Coronary artery (tissue), 2 donors: ENCODE data around the gene NAT16.
"Not testable (repeated sequence)": the region's sequence is repeated elsewhere in the genome, so short reads cannot be mapped to it uniquely, and the experiment has no call there.

Source experiments
- DNase-seq: peaks from one replicate; pipeline ENCODE4 v3.0.0-alpha.2; 2017; ENCODE audit warnings: low spot score
- H3K27ac ChIP-seq, 2 donors: fragments of 200-600 bp; sonication (generic); one replicate each; pipeline ENCODE4 v1.5.1; 2016 to 2019
- H3K4me3 ChIP-seq: fragments of 200-600 bp; sonication (generic); 2 replicates; pipeline ENCODE4 v1.5.1; 2016; ENCODE audit warnings: mild to moderate bottlenecking, moderate library complexity
- CTCF ChIP-seq: fragments of 200-600 bp; sonication (generic); IDR thresholded peaks from one replicate; pipeline ENCODE4 v1.5.1; 2019; ENCODE audit warnings: antibody characterized with exemption

NAT16 gene

GRCh38 chr7:101210143-101210542 is 30.1 kb upstream of the NAT16 start:
- no peak overlapping the region for H3K27ac ChIP-seq
- H3K4me3 ChIP-seq, result no peak overlapping the region
- no peak for TF ChIP-seq CTCF
- no peak for DNase-seq

- H3K27ac ChIP-seq, result no peak overlapping the region
- no peak for TF ChIP-seq CTCF
- no peak overlapping the region for H3K4me3 ChIP-seq
- DNase-seq, result no peak
Measured at GRCh38 chr7:101208794-101209193, 28.7 kb upstream of the NAT16 start.

- Histone ChIP-seq H3K4me3 (no peak overlapping the region), H3K27ac (no peak overlapping the region)
- TF ChIP-seq CTCF, result no peak
- DNase-seq, result no peak
Measured at GRCh38 chr7:101207459-101207858, 27.4 kb upstream of the NAT16 start.

- Histone ChIP-seq H3K27ac (no peak overlapping the region), H3K4me3 (no peak overlapping the region)
- TF ChIP-seq CTCF, result no peak
- DNase-seq, result no peak
Measured at GRCh38 chr7:101206665-101207042, 26.6 kb upstream of the NAT16 start.

- no peak for DNase-seq
- H3K4me3 ChIP-seq, result no peak overlapping the region
Measured at GRCh38 chr7:101205901-101206664, 26.0 kb upstream of the NAT16 start.

GRCh38 chr7:101203740-101204738 is 23.9 kb upstream of the NAT16 start:
- H3K4me3 ChIP-seq, DNase-seq, H3K27ac ChIP-seq: not testable (repeated sequence)

More at GRCh38 chr7:101205901-101206664, 26.0 kb upstream of the NAT16 start:
- H3K27ac ChIP-seq, result no peak overlapping the region
- TF ChIP-seq CTCF, result no peak

- Histone ChIP-seq H3K27ac (no peak overlapping the region), H3K4me3 (no peak overlapping the region)
- no peak for TF ChIP-seq CTCF
- DNase-seq, result no peak
Measured at GRCh38 chr7:101202603-101202918, 22.5 kb upstream of the NAT16 start.
